DOHH2 (cell line): ENCODE data around the gene CCDC88B.

Source experiments
- CTCF ChIP-seq: fragments of 200-600 bp; sonication (generic); IDR thresholded peaks from one replicate; pipeline ENCODE4 v1.5.1; 2014; ENCODE audit warnings: antibody characterized with exemption, mild to moderate bottlenecking, low read depth, low read length; ENCODE audit not compliant: poor library complexity, severe bottlenecking
- EZH2phosphoT487 ChIP-seq: fragments of 200-600 bp; sonication (generic); IDR thresholded peaks from 2 replicates; pipeline ENCODE4 v1.6.1; 2017; ENCODE audit warnings: borderline replicate concordance, mild to moderate bottlenecking, antibody characterized with exemption, low read length, moderate library complexity, mixed read lengths

GRCh38 chr11:64358536-64358906 is 18.5 kb downstream of the CCDC88B start:
- TF ChIP-seq CTCF (no peak), EZH2phosphoT487 (no peak)
